BJ (cell line): ENCODE data around the gene VWA5B2. TPM values are rescaled to one million over a fixed set of nuclear protein-coding genes. Genes with fewer than 3 reads are reported as not detected.

Experiments used
- CTCF ChIA-PET: fragments of 350-600 bp; formaldehyde crosslinking; extraction: SDS; loops from one replicate; lab custom pipeline; 2021; ENCODE audit warnings: antibody characterized with exemption, inconsistent platforms; lab: Yijun Ruan, JAX
- POLR2A ChIA-PET: fragments of 300-600 bp; sonication (Branson Sonifier 250); formaldehyde crosslinking; extraction: SDS; loops from one replicate; lab custom pipeline; 2021; ENCODE audit warnings: antibody characterized with exemption; lab: Charles Lee
- DNase-seq: peaks from one replicate; pipeline ENCODE4 v3.0.0-alpha.2; 2011; ENCODE audit warnings: low read depth
- H3K27me3 ChIP-seq: 2 replicates; pipeline ENCODE4 v1.6.0; 2011; ENCODE audit warnings: low read length; ENCODE audit not compliant: control insufficient read depth, insufficient read depth
- H3K36me3 ChIP-seq: 2 replicates; pipeline ENCODE4 v1.5.1; 2011; ENCODE audit warnings: low read length; ENCODE audit not compliant: control insufficient read depth, insufficient read depth
- H3K4me3 ChIP-seq: 2 replicates; pipeline ENCODE4 v1.5.1; 2011; ENCODE audit warnings: low read depth, mild to moderate bottlenecking, control low read depth, low read length
- polyA plus RNA-seq: library from polyadenylated mRNA; depleted of rRNA; stranded (reverse); fragments of >200 nt; gene quantifications from 2 replicates; pipeline ENCODE4 v1.2.3, GENCODE V29; 2011
- TF ChIP-seq, protein P1 (sequence below): IDR thresholded peaks from 2 replicates; pipeline ENCODE4 v1.5.1; 2011; ENCODE audit warnings: low read depth, mild to moderate bottlenecking, control low read depth, inconsistent platforms, low read length, moderate library complexity; ENCODE audit not compliant: insufficient read depth

Gene VWA5B2
- polyA plus RNA-seq, 1 experiment = not detected

- peak; percentile 95 for DNase-seq
- H3K4me3 ChIP-seq = peak overlapping the region; percentile 89
- TF ChIP-seq, protein P1, sequence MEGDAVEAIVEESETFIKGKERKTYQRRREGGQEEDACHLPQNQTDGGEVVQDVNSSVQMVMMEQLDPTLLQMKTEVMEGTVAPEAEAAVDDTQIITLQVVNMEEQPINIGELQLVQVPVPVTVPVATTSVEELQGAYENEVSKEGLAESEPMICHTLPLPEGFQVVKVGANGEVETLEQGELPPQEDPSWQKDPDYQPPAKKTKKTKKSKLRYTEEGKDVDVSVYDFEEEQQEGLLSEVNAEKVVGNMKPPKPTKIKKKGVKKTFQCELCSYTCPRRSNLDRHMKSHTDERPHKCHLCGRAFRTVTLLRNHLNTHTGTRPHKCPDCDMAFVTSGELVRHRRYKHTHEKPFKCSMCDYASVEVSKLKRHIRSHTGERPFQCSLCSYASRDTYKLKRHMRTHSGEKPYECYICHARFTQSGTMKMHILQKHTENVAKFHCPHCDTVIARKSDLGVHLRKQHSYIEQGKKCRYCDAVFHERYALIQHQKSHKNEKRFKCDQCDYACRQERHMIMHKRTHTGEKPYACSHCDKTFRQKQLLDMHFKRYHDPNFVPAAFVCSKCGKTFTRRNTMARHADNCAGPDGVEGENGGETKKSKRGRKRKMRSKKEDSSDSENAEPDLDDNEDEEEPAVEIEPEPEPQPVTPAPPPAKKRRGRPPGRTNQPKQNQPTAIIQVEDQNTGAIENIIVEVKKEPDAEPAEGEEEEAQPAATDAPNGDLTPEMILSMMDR = no peak
- ChIA-PET POLR2A (interaction anchor here (1.0 to 1.2 kb wide), 2 partner anchors 9 to 13 kb away, joined by 9 to 20 read pairs; no protein-coding TSS in a partner anchor), CTCF (interaction anchor here (0.7 to 1.6 kb wide), 3 partner anchors 9 to 42 kb away, joined by 3 to 8 read pairs (median 5); no protein-coding TSS in a partner anchor)
- no peaks in the 10 kb centered on the region for H3K27me3 ChIP-seq
- H3K36me3 ChIP-seq = peaks cover 52% of the 10 kb centered on the region
These were observed 43.8 kb upstream of the VWA5B2 start for GRCh38 chr3:184185461-184186183.

DNA sequence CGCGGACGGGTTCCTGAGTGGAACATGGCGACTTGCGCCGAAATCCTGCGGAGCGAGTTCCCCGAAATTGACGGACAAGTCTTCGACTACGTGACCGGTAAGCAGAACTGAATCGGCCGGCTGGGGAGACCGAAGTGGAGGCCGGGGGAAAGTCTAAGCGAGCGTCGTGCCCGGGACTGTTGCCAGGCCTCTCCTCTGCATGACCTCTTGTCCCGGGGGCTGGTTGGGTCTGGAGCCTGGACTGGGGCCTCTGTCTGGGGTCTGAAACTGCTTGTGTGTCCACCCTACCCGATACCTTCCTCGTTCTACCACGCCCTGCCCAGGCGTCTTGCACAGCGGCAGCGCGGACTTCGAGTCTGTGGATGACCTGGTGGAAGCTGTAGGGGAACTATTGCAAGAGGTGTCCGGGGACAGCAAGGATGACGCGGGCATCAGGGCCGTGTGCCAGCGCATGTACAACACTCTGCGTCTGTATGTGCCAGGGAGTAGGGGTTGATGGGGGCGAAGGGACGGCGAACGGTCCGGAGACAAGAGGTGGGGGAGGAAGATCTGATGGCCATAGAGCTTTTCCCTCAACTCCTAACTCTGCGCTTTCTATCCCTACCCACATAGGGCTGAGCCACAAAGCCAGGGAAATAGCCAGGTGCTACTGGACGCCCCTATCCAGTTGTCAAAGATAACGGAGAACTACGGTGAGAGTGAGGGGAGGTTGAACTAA is 43.0 kb upstream of the VWA5B2 start, which contains the start of gene ABCF3:
Gene ABCF3, plus strand, starts transcription at position 16 of the 718 bp plus-strand sequence. Its CDS starts 9 bp downstream, at position 25.
- Histone ChIP-seq H3K36me3 (peaks cover 49% of the 10 kb centered on the region), H3K4me3 (peak within 1 kb of the TSS; percentile 89), H3K27me3 (no peaks in the 10 kb centered on the region)
- no peak for DNase-seq
- POLR2A ChIA-PET = interaction anchor here (0.8 to 1.2 kb wide), 3 partner anchors 9 to 12 kb away, joined by 4 to 20 read pairs (median 9); no protein-coding TSS in a partner anchor
- TF ChIP-seq, protein P1 = no peak
- CTCF ChIA-PET = interaction anchor here (0.6 to 1.6 kb wide), 6 partner anchors 10 to 281 kb away, joined by 3 to 8 read pairs (median 4); partner anchors contain the start of gene EEF1AKMT4

- Histone ChIP-seq H3K4me3 (peak overlapping the region; percentile 89), H3K27me3 (no peaks in the 10 kb centered on the region), H3K36me3 (peaks cover 47% of the 10 kb centered on the region)
- CTCF ChIA-PET = interaction anchor here (0.6 to 1.6 kb wide), 5 partner anchors 10 to 282 kb away, joined by 3 to 8 read pairs (median 3); partner anchors contain the start of gene EEF1AKMT4
- no peak for DNase-seq
- POLR2A ChIA-PET = interaction anchor here (0.8 kb wide), 1 partner anchor 10 kb away, joined by 4 read pairs; no protein-coding TSS in a partner anchor
- TF ChIP-seq, protein P1 = no peak
These were observed 42.5 kb upstream of the VWA5B2 start for GRCh38 chr3:184186902-184187207.

DNA sequence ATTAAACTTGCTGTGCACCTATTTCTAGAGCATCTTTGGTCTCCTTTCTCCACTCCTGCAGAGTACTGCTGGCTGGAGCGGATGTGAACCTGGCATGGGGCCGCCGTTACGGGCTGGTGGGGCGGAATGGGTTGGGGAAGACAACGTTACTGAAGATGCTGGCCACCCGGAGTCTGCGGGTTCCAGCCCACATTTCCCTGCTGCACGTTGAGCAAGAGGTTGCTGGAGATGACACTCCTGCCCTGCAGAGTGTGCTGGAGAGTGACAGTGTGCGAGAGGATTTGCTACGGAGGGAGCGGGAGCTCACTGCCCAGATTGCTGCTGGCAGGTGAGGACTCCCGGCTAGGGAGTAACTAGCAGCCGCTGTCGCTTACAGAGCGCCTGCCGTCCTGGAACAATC is 41.3 kb upstream of the VWA5B2 start:
- POLR2A ChIA-PET = no interaction called here
- H3K4me3 ChIP-seq = no peak overlapping the region
- H3K27me3 ChIP-seq = no peaks in the 10 kb centered on the region
- CTCF ChIA-PET = interaction anchor here (0.9 kb wide), 1 partner anchor 40 kb away, joined by 3 read pairs; no protein-coding TSS in a partner anchor
- H3K36me3 ChIP-seq = peaks cover 44% of the 10 kb centered on the region
- DNase-seq = no peak
- TF ChIP-seq, protein P1 = no peak

DNA sequence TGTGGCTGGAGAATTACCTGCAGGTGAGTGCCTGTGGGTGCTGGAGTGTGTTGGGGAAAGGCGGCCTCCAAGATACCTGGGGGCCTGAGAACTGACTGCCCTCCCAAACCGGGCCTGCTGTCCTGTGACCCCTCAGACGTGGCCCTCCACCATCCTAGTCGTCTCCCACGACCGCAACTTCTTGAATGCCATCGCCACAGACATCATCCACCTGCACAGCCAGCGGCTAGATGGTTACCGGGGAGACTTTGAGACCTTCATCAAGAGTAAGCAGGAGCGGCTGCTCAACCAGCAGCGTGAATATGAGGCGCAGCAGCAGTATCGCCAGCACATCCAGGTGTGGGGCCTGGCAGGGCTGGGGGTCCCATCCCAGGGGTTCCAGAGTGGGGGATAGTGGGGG is 40.0 kb upstream of the VWA5B2 start:
- TF ChIP-seq, protein P1 = no peak
- no peaks in the 10 kb centered on the region for H3K27me3 ChIP-seq
- ChIA-PET POLR2A (no interaction called here), CTCF (no interaction called here)
- peaks cover 44% of the 10 kb centered on the region for H3K36me3 ChIP-seq
- no peak overlapping the region for H3K4me3 ChIP-seq
- no peak for DNase-seq
